DMS79 (cell line): ENCODE data around the gene GAPVD1.
"Not testable (repeated sequence)": the region's sequence is repeated elsewhere in the genome, so short reads cannot be mapped to it uniquely, and the experiment has no call there.

Source experiments
- DNase-seq: peaks from one replicate; lab custom pipeline; 2025; lab: John Stamatoyannopoulos, UW

The GAPVD1 gene, protein sequence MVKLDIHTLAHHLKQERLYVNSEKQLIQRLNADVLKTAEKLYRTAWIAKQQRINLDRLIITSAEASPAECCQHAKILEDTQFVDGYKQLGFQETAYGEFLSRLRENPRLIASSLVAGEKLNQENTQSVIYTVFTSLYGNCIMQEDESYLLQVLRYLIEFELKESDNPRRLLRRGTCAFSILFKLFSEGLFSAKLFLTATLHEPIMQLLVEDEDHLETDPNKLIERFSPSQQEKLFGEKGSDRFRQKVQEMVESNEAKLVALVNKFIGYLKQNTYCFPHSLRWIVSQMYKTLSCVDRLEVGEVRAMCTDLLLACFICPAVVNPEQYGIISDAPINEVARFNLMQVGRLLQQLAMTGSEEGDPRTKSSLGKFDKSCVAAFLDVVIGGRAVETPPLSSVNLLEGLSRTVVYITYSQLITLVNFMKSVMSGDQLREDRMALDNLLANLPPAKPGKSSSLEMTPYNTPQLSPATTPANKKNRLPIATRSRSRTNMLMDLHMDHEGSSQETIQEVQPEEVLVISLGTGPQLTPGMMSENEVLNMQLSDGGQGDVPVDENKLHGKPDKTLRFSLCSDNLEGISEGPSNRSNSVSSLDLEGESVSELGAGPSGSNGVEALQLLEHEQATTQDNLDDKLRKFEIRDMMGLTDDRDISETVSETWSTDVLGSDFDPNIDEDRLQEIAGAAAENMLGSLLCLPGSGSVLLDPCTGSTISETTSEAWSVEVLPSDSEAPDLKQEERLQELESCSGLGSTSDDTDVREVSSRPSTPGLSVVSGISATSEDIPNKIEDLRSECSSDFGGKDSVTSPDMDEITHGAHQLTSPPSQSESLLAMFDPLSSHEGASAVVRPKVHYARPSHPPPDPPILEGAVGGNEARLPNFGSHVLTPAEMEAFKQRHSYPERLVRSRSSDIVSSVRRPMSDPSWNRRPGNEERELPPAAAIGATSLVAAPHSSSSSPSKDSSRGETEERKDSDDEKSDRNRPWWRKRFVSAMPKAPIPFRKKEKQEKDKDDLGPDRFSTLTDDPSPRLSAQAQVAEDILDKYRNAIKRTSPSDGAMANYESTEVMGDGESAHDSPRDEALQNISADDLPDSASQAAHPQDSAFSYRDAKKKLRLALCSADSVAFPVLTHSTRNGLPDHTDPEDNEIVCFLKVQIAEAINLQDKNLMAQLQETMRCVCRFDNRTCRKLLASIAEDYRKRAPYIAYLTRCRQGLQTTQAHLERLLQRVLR (N-terminal part only)

DNA sequence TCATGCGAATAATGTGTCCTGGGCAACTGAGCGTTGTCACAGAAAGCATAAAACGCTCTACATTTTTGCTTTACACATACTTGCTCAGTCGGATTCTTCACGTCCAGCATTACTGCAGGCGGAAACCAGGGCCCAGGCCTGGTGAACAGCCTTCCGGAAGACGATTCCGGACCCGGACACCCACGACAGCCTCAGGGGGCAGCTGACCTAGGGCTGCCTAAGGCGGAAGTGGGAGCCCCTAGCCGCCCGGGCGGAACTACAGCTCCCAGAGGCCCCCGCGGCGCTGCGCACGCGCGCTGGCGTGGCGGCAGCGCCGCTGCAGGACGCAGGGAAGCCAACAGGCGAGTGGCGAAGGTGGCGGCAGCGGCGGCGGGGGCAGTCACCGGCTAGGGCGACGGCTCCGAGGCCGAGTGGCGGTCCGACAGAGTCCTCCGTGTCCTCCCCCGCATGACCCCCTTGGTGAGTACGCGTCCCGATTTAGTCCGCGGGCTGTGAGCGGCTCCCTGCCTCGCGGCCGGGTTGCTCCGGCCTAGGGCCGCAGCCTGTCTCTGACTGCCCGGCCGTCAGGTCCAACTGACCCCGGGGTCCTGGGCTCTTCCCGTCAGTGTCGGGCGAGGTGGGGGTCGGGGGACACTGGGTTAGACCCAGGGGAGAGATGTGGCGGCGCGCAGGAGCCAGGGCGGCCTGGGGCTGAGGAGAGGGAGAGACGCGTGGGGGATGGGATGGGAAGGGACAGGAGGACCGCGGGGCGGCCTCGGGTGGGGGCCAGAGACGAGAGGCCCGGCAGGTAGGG lies at the start of gene GAPVD1:
Gene GAPVD1, plus strand, starts transcription at position 326 of the 793 bp plus-strand sequence. CDS start 37,096 bp downstream, outside the sequence.
- peak; percentile 84 for DNase-seq

DNA sequence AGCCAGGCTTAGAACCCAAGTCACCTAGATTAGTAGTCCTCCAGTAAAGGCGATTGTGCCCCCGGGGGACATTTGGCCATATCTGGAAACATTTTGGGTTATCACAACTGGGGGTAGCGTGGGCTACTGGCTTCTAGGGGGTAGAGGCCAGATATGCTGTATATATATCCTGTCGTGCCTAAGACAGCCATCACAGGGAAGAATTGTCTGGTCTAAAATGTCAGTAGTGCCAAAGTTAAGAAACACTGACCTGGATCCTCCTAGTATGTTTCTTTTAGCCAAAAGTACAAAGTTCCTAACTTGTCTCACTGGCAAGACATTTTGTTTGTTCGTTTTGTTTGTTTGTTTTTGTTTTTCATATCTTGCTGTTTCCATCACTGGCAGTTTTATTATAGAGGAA lies 47.4 kb upstream of the GAPVD1 start:
- no peak for DNase-seq

DNA sequence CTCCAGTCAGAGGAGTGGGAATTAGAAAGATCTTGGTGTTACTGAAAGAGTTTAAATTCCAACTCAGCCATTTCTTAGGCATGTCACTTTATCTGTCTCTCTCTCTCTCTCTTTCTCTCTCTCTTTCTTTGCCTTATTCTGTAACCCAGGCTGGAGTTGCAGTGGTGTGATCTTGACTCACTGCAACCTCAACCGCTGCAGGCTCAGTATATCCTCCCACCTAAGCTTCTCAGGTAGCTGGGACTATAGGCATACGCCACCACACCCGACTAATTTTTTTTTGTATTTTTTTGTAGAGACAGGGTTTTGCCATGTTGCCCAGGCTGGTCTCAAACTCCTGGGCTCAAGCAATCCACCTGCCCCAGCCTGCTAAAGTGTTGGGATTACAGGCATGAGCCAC lies 43.0 kb upstream of the GAPVD1 start:
- no peak for DNase-seq

DNA sequence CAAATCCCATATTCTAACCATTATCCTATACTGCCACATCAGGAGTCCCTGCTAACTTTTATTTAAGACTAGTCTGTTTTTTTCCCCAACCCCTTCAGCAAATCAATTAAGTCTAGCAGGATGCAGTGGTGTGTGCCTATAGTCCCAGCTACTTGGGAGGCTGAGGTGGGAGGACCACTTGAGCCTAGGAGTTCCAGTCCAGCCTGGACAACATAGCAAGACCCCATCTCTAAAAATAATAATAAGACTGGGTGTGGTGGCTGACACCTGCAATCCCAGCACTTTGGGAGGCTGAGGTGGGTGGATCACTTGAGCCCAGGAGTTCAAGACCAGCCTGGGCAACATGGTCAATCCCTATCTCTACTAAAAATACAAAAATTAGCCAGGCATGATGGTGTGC lies 36.8 kb upstream of the GAPVD1 start:
- not testable (repeated sequence) for DNase-seq

DNA sequence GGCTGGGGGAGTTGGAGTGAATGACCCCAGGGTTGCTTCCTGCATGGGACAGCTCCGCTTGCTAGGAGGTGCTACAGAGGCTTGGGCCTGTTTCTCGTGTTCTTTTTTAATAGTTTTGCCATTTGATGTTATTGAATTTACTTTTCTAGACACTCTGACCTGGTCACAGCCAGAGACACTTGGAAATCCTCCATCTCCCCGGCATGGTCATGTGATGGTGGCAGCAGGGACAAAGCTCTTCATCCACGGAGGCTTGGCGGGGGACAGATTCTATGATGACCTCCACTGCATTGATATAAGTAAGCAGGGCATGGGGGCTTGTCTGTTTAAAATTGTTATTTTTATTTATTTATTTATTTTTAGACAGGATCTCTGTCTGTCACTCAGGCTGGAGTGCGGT lies 33.9 kb upstream of the GAPVD1 start:
- no peak for DNase-seq

DNA sequence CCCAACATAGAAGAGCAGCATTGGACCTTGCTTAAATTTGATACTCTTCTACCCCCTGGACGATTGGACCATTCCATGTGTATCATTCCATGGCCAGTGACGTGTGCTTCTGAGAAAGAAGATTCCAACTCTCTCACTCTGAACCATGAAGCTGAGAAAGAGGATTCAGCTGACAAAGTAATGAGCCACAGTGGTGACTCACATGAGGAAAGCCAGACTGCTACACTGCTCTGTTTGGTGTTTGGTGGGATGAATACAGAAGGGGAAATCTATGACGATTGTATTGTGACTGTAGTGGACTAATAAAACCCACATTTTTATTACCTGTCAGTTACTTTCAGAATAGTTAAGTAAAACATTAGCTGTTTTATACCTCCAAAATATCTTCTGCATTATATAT lies 27.9 kb upstream of the GAPVD1 start:
- no peak for DNase-seq

DNA sequence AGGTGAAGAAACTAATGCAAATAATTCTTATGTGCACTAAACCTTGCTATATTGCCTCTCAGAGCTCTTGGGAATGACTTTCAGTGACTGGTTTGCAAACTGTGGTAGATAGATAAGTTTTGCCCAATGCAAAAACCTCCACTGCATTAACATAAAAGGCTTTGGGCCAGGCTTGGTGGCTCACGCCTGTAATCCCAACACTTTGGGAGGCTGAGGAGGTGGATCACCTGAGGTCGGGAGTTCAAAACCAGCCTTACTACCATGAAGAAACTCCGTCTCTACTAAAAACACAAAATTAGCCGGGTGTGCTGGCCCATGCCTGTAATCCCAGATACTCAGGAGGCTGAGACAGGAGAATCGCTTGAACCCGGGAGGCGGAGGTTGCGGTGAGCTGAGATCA lies 27.5 kb upstream of the GAPVD1 start:
- not testable (repeated sequence) for DNase-seq

DNA sequence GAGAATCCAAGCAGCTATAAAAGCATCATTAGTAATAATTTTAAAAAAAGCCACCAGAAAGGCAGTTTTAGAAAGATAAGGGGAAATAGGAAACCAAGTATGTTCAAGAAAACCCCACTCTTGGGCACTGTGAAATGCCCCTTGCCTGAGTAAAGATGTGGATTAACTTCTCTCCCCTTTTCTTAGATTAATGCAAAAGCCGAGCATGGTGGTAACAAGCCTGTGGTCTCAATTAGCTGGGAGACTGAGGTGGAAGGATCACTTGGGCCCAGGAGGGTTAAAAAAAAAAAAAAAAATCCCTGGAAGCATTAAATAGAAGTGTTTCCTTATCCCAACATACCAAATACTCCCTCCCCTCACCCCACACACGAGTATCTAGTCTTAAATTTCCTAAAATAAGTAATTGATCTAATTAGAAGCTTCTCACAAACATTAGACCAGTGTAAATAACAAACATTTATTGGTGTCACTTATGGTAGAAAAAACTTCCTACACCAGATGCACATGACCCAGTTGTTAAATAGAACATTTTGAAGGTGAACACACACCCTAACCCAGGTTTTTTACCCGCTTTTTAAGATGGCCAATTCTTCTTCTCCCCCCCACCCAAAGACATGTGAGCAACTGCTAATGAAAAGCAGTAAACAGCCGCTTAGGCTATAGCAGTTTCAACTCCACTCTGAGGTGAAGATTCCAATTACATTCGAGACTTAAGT lies 25.7 kb upstream of the GAPVD1 start:
- DNase-seq, result no peak

DNA sequence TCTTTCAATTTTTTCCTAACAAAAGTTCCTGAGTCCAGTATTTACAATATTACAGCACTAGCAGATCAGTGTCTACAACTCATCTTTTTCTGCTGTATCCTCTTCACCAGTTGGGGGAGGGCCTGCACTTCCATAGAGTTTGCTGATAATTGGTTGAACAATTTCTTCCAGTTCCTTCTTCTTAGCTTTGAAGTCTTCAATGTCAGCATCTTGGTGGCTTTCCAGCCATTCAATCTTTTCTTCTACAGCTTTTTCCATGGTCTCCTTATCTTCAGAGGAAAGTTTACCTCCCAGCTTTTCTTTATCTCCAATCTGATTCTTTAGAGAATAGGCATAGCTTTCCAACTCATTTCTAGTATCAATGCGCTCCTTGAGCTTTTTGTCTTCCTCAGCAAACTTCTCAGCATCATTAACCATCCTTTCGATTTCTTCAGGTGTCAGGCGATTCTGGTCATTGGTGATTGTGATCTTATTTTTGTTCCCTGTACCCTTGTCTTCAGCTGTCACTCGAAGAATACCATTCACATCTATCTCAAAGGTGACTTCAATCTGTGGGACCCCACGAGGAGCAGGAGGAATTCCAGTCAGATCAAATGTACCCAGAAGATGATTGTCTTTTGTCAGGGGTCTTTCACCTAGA lies 25.0 kb upstream of the GAPVD1 start:
- not testable (repeated sequence) for DNase-seq

DNA sequence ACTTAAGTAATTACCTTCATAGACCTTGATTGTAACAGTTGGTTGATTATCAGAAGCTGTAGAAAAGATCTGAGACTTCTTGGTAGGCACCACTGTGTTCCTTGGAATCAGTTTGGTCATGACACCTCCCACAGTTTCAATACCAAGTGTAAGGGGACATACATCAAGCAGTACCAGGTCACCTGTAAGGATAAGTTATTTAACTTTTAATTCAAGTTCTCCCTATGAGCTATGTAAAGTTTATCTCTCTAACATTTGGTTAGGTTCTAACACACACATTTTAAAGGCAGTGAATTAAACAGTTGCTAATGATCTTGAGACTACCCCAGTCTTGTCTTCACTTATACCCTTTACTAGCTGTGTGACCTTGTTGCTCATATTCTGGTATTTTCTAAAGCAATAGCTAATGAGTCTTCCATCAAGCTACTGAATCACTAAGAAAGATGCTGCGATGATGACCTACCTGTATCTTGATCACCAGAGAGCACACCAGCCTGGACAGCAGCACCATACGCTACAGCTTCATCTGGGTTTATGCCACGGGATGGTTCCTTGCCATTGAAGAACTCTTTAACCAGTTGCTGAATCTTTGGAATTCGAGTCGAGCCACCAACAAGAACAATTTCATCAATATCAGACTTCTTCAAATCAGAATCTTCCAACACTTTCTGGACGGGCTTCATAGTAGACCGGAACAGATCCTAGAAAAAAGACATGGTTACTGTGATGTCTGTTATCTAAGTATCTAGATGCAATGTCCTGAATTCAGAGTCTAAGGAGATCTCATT lies 23.3 kb upstream of the GAPVD1 start:
- no peak for DNase-seq

DNA sequence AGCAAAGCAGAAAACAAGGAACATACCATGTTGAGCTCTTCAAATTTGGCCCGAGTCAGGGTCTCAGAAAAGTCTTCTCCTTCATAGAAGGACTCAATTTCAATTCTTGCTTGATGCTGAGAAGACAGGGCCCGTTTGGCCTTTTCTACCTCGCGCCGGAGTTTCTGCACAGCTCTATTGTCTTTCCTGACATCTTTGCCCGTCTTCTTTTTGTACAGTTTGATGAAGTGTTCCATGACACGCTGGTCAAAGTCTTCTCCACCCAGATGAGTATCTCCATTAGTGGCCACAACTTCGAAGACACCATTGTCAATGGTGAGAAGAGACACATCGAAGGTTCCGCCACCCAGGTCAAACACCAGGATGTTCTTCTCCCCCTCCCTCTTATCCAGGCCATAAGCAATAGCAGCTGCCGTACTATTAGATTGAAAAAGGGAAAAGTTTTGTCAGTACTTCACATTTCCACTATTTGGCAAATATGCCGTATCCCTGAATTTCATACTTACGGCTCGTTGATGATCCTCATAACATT lies 22.6 kb upstream of the GAPVD1 start:
- DNase-seq, result no peak

DNA sequence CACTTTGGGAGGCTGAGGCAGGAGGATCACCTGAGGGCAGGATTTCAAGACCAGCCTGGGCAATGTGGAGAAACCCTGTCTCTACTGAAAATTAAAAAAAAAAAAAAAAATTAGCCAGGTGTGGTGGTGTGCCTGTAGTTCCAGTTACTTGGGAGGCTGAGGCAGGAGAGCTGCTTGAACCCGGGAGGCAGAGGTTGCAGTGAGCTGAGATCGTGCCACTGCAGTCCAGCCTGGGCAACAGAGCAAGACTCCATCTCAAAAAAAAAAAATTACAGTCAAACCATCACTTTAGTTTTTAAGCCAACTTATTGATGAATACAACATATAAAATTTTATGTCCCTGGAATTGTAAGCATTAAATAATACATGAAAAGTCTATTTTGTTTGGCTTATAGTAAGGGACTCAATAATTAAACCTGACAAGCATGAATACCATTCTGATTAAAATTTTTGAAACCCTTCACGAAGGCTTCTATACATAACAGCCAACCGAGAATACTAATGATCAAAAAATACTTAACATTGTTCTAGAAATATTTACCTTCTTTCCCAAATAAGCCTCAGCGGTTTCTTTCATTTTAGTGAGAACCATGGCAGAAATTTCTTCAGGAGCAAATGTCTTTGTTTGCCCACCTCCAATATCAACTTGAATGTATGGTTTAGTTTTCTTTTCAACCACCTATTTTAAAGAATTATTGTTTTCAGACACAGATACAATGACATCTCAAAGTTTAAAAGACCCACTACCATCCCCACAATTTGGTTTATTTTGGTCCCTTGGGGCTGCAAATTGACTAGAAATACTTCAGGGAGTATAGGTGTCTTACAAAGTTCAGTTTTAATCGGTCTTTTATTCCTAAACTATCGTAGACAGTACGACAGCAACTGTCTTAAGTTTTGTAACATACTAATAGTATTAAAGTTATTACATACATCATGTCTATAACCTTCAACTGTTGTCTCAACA lies 21.7 kb upstream of the GAPVD1 start:
- DNase-seq, result no peak

DNA sequence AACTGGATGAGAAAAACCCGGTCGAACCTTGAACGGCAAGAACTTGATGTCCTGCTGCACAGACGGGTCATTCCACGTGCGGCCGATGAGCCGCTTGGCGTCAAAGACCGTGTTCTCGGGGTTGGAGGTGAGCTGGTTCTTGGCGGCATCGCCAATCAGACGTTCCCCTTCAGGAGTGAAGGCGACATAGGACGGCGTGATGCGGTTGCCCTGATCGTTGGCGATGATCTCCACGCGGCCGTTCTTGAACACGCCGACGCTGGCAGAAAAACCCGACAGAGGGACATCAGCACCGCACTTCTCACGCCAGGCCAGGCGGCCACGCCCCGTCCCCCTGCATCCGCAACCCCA lies 21.0 kb upstream of the GAPVD1 start:
- DNase-seq, result peak; percentile 44

DNA sequence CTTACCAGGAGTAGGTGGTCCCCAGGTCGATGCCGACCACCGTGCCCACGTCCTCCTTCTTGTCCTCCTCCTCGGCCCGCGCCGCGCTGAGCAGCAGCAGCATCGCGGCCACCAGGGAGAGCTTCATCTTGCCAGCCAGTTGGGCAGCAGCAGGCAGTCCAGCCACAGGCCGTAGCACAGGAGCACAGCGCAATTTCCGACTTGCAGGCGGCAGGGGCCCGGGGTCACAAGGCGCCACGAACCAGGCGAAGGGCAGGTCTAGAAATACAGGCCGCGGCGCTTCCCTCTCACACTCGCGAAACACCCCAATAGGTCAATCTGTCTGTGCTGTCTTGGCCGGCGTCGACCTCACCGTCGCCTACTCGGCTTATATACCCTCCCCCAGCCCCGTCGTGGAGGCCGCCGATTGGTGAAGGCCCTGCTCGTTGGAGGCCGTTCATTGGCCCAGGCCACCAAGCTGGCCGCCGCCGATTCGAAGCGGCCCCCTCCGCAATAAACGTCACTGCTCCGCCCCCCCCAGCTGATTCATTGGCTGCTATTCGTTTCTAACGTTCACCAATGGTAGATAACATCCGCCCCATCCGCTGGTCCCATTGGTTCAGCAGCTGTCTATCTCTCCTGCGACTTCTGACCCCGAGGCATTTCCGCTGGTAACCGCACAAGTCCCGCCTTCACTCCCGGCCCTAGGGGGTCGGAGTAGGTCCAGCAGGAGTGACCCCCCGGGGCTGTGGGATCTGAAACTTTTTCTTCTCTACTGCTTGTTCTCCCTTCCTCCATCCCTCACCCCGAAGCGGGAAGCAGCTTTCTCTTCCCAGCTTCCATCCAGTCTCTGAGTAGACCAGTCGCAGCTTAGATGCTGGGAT lies 20.4 kb upstream of the GAPVD1 start, which contains the start of gene HSPA5:
Gene HSPA5, minus strand, starts transcription at position 344 of the 863 bp plus-strand sequence. Its CDS starts 217 bp downstream, at position 127.
- DNase-seq, result peak; percentile 98

DNA sequence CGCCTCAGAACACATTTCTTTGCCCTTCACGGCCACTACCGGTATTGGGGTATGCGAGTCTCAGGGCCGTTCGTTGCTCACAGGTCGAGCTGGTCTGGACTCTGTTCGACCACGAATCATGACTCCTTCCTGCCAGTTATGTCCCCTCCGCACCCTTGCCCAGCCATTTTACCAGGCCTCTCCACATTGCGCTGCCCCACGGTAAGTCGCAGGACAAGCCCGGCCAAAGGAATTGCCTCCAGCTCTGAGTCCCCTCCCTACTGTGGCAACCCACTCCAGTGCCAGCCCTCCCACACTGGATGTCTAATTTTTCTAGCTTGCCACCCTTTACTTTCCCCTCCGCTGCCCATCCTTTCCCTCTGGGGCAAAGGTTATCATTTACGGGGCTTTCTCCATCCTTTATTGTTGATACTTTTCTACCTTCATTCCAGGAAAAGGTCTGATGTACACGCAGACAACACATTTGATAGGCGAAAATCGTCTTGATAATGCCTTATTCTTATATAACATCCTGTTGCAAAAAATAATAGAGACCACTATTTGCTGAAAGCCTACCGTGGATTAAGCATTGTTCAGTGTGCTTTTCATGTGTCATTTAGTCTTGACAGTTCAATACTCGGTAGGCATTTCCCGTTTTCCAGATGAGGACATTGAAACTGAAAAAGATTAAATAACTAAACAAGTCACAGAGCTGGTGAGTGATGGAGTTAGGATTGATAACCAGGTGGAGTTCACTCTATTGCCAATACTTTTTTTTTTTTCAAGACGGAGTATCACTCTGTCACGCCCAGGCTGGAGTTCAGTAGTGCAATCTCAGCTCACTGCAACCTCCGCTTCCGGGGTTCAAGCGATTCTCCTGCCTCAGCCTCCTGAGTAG lies 19.5 kb upstream of the GAPVD1 start:
- no peak for DNase-seq

DNA sequence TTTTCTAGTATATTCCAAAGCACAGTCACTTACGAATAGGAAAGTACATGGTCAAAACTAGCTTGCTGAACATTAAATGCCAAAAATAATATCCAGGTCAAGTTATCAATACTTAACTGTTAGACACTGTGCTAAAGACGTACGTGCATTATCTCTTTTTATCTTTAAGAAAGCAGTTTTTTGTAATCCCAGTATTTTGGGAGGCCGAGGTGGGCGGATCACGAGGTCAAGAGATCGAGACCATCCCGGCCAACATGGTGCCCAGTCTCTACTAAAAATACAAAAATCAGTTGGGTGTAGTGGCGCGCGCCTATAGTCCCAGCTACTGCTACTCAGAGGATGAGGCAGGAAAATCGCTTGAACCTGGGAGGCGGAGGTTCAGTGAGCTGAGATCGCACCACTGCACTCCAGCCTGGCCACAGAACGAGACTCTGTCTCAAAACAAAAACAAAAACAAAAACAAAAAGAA lies 17.8 kb upstream of the GAPVD1 start:
- DNase-seq, result no peak
